Measurements from ENCODE around the gene HHAT. TPM values are rescaled to one million over a fixed set of nuclear protein-coding genes. Genes with fewer than 3 reads are reported as not detected.
A peak's percentile ranks its signal among the peaks of the same experiment; 100 is the strongest.

Gene HHAT
- total and polyA plus RNA-seq, 2 of the 4 experiments (the other 2 are of a cell fraction): 1.7 to 2.5 TPM

GRCh38 chr1:210500831-210501230 lies 172.1 kb downstream of the HHAT start:
- intact Hi-C loops (cut with micrococcal nuclease): no loop called here
- in situ Hi-C loops (cut with MboI; ENCODE audit: low sequenced_read_pairs): no loop called here
- no peak overlapping the region for H2BK20ac ChIP-seq (ENCODE audit: low read depth, low read length)
- H2BK15ac ChIP-seq (ENCODE audit: low read depth, low read length): no peak overlapping the region
- no peak overlapping the region for H2AFZ ChIP-seq (replicated peaks; ENCODE audit: low read length, poor library complexity)
- no peak overlapping the region for H2AK9ac ChIP-seq (replicated peaks; ENCODE audit: low read depth, low read length, poor library complexity)
- H3K9me1 ChIP-seq (ENCODE audit: insufficient read depth, low read length): no peaks in the 10 kb centered on the region
- no peak overlapping the region for H3K14ac ChIP-seq (replicated peaks; ENCODE audit: low read depth, low read length)
- H3K9me3 ChIP-seq (ENCODE audit: control insufficient read depth, insufficient read depth, low read length): no peaks in the 10 kb centered on the region
- no peaks in the 10 kb centered on the region for H3K36me3 ChIP-seq (ENCODE audit: control insufficient read depth, insufficient read depth, low read length)
- H4K91ac ChIP-seq (ENCODE audit: insufficient read depth, low read depth, low read length): no peak overlapping the region
- H2AK5ac ChIP-seq (ENCODE audit: low read depth, low read length): no peak overlapping the region
- no peak for ATAC-seq (ENCODE audit: low read depth)
- no peaks in the 10 kb centered on the region for H3K27me3 ChIP-seq (ENCODE audit: control insufficient read depth, insufficient read depth, low read length)
- H3K56ac ChIP-seq (ENCODE audit: extremely low read depth, insufficient read depth, low read length): no peak overlapping the region
- H3K4me2 ChIP-seq (ENCODE audit: low read depth, low read length): no peak overlapping the region
- no peak overlapping the region for H3K27ac ChIP-seq (ENCODE audit: insufficient read depth, low read length)
- H3K9ac ChIP-seq (ENCODE audit: low read depth, low read length): no peak overlapping the region
- H2BK5ac ChIP-seq (ENCODE audit: low read depth, low read length, poor library complexity, severe bottlenecking): no peak overlapping the region
- no peak overlapping the region for H2BK120ac ChIP-seq (ENCODE audit: low read depth, low read length)
- H3K4me1 ChIP-seq (ENCODE audit: control insufficient read depth, insufficient read depth, low read length): no peaks in the 10 kb centered on the region; the same call in 1 of the 2 replicates
- dilution Hi-C loops (cut with HindIII; ENCODE audit: low sequenced_read_pairs, unreplicated experiment): no loop called here
- H3K23ac ChIP-seq (ENCODE audit: low read depth, low read length): no peak overlapping the region
- no peak overlapping the region for H3K4me3 ChIP-seq (ENCODE audit: insufficient read depth, low read depth, low read length)
- H3K4ac ChIP-seq (ENCODE audit: low read depth, low read length): no peak overlapping the region
- DNase-seq: peak; percentile 19
- TF ChIP-seq MXI1 (IDR thresholded peaks at IDR 0.05; ENCODE audit: borderline replicate concordance, low read depth, low read length): no peak
- TF ChIP-seq FOS (IDR thresholded peaks at IDR 0.05; ENCODE audit: low read depth, low read length): no peak
- TF ChIP-seq BHLHE40 (IDR thresholded peaks at IDR 0.05; ENCODE audit: low read depth, low read length): no peak
- TF ChIP-seq MAFK (IDR thresholded peaks at IDR 0.05; ENCODE audit: low read depth, low read length): no peak
- no peak for TF ChIP-seq ELK1 (IDR thresholded peaks at IDR 0.05; ENCODE audit: borderline replicate concordance, low read depth, low read length)
- no peak for TF ChIP-seq NFE2L2 (IDR thresholded peaks at IDR 0.05; ENCODE audit: low read depth, low read length)
- TF ChIP-seq RCOR1 (IDR thresholded peaks at IDR 0.05; ENCODE audit: insufficient replicate concordance, low read length): no peak
- no peak for TF ChIP-seq MAZ (IDR thresholded peaks at IDR 0.05; ENCODE audit: borderline replicate concordance, low read depth, low read length)
- TF ChIP-seq CEBPB (IDR thresholded peaks at IDR 0.05; ENCODE audit: low read depth, low read length): no peak
- no peak for TF ChIP-seq CHD1 (IDR thresholded peaks at IDR 0.05; ENCODE audit: low read depth, low read length)
- no peak for TF ChIP-seq SMC3 (IDR thresholded peaks at IDR 0.05; ENCODE audit: low read depth, low read length)
- no peak for TF ChIP-seq RAD21 (IDR thresholded peaks at IDR 0.05; ENCODE audit: low read length)
- 6% methylated on average over 2 of the region's 2 CpGs; no CpG with 5 or more reads in 1 of the 2 experiments for WGBS, 2 experiments (ENCODE audit: extremely low coverage in 2 of 2, insufficient read length in 1 of 2)
- H4K20me1 ChIP-seq (ENCODE audit: insufficient read depth, low read length): no peaks in the 10 kb centered on the region
- BruUV-seq (replicated peaks): no TSS peak
- H3K79me1 ChIP-seq (ENCODE audit: low read depth in 1 of 2, low read length in 2 of 2): no peaks in the 10 kb centered on the region
- no peak overlapping the region for H4K8ac ChIP-seq (ENCODE audit: low read depth in 2 of 2, low read length in 2 of 2)
- H3K18ac ChIP-seq (ENCODE audit: low read depth, low read length): no peak overlapping the region
- no peak overlapping the region for H4K5ac ChIP-seq (ENCODE audit: low read depth, low read length)
- CTCF ChIA-PET: no interaction called here
- POLR2A ChIA-PET (ENCODE audit: unreplicated experiment): no interaction called here
